GM18505 (cell line): Measurements from ENCODE around the gene NRXN3.
"Not testable (repeated sequence)": the region's sequence is repeated elsewhere in the genome, so short reads cannot be mapped to it uniquely, and the experiment has no call there.

Experiments used
- ATAC-seq: cut with Tn5 transposase; IDR thresholded peaks from one replicate; pipeline ENCODE4 v1.9.1; 2021; ENCODE audit not compliant: unreplicated experiment
- POLR2A ChIP-seq: IDR thresholded peaks from 4 replicates; pipeline ENCODE4 v1.6.1; 2011; ENCODE audit warnings: borderline replicate concordance; ENCODE audit not compliant: insufficient read depth, insufficient read length; ENCODE audit errors: extremely low read depth

The NRXN3 gene

DNA sequence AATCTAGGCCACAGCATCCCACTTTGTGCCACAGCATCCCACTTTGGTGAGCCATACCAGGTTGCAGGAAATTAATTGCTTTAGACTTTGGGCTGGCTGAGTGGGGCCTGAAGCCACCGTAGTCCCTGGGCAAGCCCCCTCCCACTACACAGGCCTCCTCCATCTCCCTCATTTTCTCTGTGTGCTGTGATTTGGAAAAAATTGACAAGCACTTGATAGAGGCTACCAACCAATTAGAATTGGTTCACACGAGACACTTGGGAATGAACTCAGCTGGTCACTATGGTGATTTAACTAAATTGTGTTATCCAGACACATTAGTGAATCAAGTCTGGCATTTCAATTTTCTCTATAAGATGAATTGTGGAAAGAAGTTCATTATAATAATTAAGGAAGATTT lies 1560.0 kb downstream of the NRXN3 start:
- no peak for ATAC-seq
- no peak for TF ChIP-seq POLR2A

- no peak for TF ChIP-seq POLR2A
- ATAC-seq = no peak
Measured at GRCh38 chr14:79730953-79731352, 1560.8 kb downstream of the NRXN3 start.

DNA sequence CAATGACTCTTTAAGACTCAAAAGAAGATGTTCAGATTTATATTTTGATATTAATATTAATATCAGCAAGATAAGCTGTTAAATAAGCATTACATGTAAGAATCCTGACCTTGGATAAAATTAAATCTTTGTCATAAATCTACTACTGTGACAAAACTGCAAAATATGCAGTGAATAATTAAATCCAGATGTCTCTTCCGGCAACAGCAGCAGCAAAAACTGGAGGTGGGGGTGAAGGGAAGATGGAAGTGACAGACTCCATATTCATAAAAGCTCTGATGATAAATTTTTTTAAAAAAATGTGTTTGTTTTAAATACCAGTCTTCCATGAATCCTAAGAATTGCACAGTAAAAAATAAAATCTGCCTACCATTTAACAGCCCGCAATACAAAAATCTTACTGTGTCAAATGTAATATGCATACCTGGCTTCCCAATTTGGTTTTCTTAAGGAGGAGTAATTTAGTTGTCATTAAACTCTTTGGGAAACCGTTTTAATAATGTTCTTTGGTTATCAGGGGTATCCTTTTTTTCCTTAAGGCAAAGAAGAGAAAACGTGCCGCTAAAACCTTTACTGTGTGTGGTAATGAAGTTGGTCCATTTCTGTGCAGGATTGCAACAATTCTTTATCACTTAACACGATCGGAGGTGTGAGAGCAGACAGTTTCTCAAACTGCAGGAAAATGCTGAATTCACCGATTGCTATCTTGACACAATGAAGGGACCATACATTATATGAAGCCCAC lies 1562.9 kb downstream of the NRXN3 start:
- no peak for TF ChIP-seq POLR2A

GRCh38 chr14:79734151-79734550 lies 1564.0 kb downstream of the NRXN3 start:
- TF ChIP-seq POLR2A = no peak

More for the DNA sequence above, 1562.9 kb downstream of the NRXN3 start:
- no peak for ATAC-seq

GRCh38 chr14:79734656-79735055 lies 1564.5 kb downstream of the NRXN3 start:
- no peak for TF ChIP-seq POLR2A
- ATAC-seq = no peak

More at GRCh38 chr14:79734151-79734550, 1564.0 kb downstream of the NRXN3 start:
- ATAC-seq = no peak

- no peak for ATAC-seq
- TF ChIP-seq POLR2A = no peak
Measured at GRCh38 chr14:79735121-79735520, 1564.9 kb downstream of the NRXN3 start.

GRCh38 chr14:79740066-79740601 lies 1570.0 kb downstream of the NRXN3 start:
- TF ChIP-seq POLR2A = no peak
- ATAC-seq = no peak

- no peak for ATAC-seq
- no peak for TF ChIP-seq POLR2A
Measured at GRCh38 chr14:79742142-79742541, 1572.0 kb downstream of the NRXN3 start.

- ATAC-seq = no peak
- no peak for TF ChIP-seq POLR2A
Measured at GRCh38 chr14:79745046-79745445, 1574.9 kb downstream of the NRXN3 start.

- ATAC-seq = no peak
- no peak for TF ChIP-seq POLR2A
Measured at GRCh38 chr14:79749065-79749464, 1578.9 kb downstream of the NRXN3 start.

- no peak for TF ChIP-seq POLR2A
- ATAC-seq = no peak
Measured at GRCh38 chr14:79758985-79759384, 1588.8 kb downstream of the NRXN3 start.

DNA sequence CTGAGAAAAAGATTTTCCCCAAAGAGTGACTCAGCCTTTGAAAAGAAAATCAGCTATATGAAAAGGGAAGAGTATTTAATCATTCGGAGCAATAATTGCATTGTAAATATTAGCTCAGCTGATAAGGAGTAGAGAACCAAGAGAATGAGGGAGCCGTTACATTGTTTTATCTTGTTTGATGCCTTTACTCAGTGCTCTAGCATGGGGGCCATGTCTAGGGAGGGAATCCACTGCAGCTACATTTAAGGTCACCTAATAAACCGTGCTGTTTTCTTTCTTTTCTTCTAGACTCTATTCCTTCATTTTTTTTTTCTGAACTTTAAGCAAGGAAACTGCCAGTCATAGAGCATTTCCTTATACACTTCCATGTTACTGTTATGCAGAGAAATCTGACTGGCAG lies 1594.2 kb downstream of the NRXN3 start:
- TF ChIP-seq POLR2A = no peak
- ATAC-seq = no peak

- ATAC-seq = no peak
- TF ChIP-seq POLR2A = no peak
Measured at GRCh38 chr14:79766511-79766910, 1596.3 kb downstream of the NRXN3 start.

- no peak for TF ChIP-seq POLR2A
- ATAC-seq = no peak
Measured at GRCh38 chr14:79767251-79767650, 1597.1 kb downstream of the NRXN3 start.

DNA sequence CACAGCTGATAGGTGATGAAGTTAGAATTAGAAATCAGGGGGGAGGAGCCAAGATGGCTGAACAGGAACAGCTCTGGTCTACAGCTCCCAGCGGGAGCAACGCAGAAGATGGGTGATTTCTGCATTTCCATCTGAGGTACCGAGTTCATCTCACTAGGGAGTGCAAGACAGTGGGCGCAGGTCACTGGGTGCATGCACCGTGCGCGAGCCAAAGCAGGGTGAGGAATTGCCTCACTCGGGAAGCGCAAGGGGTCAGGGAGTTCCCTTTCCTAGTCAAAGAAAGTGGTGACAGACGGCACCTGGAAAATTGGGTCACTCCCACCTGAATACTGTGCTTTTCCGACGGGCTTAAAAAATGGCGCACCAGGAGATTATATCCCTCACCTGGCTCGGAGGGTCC lies 1597.5 kb downstream of the NRXN3 start:
- not testable (repeated sequence) for ATAC-seq

DNA sequence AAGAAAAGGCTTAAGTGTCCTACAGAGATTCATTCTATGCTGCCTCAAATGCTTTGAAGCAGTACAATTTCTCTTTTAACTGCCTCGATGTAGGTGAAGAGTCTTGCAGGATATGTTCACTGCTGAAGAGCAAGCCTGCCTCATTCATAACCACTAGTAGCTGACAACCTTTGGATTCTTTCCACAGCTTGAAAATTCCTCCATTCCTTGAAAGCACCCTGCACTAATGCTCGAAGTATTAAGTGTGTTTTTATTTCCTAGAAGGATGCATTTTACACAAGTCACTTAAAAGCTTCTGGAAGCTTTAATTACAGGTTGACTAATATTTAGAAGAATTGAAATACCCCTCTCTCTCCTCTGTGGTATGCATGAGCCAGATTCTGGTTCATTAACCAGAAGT lies 1611.7 kb downstream of the NRXN3 start:
- ATAC-seq = no peak
- no peak for TF ChIP-seq POLR2A

DNA sequence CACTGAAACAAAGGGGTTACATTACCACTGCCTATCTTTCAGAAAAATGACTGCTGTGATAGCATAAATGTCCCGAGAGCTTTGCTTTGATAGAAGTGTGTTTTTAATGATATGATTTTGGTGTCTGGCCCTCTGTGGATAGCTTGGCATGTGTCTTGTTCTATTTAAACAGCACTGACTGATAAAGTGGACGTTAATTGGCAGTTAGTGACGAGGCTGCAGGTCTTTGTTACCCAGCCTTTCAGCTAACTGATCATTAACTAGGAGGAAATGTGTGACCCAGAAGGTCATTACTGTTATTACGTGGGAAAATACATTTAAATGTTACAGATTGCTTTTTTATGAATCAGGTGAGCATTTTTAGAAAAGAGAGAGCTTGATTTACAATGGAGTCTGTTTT lies 1612.9 kb downstream of the NRXN3 start:
- ATAC-seq = no peak

More for the DNA sequence above, 1612.9 kb downstream of the NRXN3 start:
- no peak for TF ChIP-seq POLR2A
